Neural progenitor cell (in vitro differentiated cells): ENCODE data around the gene UGT1A6.

ENCODE experiments used
- EZH2 ChIP-seq: fragments of 200-600 bp; sonication (generic); IDR thresholded peaks from 2 replicates; pipeline ENCODE4 v1.6.1; 2017; ENCODE audit warnings: antibody characterized with exemption, mild to moderate bottlenecking, moderate library complexity
- EZH2phosphoT487 ChIP-seq: fragments of 200-600 bp; sonication (generic); IDR thresholded peaks from 2 replicates; pipeline ENCODE4 v1.6.1; 2017; ENCODE audit warnings: antibody characterized with exemption
- TF ChIP-seq, protein P1 (sequence below): fragments of 200-600 bp; sonication (generic); IDR thresholded peaks from 2 replicates; pipeline ENCODE4 v1.5.1; 2017; ENCODE audit warnings: antibody characterized with exemption, mild to moderate bottlenecking

DNA sequence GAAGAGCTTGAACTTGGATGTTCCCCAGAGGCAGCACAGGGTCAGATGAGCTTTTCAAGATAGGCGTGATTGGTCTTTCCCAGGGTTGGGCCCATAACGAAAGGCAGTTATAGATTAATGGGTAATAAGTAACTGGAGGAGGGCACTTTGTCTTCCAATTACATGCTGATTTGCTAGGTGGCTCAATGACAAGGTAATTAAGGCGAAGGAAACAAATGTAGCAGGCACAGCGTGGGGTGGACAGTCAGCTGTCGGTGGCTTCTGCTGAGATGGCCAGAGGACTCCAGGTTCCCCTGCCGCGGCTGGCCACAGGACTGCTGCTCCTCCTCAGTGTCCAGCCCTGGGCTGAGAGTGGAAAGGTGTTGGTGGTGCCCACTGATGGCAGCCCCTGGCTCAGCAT, 25.9 kb downstream of the UGT1A6 start, which contains the start of gene UGT1A4:
- TF ChIP-seq, protein P1, sequence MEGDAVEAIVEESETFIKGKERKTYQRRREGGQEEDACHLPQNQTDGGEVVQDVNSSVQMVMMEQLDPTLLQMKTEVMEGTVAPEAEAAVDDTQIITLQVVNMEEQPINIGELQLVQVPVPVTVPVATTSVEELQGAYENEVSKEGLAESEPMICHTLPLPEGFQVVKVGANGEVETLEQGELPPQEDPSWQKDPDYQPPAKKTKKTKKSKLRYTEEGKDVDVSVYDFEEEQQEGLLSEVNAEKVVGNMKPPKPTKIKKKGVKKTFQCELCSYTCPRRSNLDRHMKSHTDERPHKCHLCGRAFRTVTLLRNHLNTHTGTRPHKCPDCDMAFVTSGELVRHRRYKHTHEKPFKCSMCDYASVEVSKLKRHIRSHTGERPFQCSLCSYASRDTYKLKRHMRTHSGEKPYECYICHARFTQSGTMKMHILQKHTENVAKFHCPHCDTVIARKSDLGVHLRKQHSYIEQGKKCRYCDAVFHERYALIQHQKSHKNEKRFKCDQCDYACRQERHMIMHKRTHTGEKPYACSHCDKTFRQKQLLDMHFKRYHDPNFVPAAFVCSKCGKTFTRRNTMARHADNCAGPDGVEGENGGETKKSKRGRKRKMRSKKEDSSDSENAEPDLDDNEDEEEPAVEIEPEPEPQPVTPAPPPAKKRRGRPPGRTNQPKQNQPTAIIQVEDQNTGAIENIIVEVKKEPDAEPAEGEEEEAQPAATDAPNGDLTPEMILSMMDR = no peak
- TF ChIP-seq EZH2phosphoT487 (no peak), EZH2 (no peak)
